Keratinocyte (primary cell): ENCODE measurements around the gene RAB30. TPM values are rescaled to one million over a fixed set of nuclear protein-coding genes. Genes with fewer than 3 reads are reported as not detected.

Source experiments
- DNase-seq: peaks from one replicate; pipeline ENCODE4 v3.0.0-alpha.2; 2011; ENCODE audit warnings: low read depth, missing footprints, low spot score
- FAIRE-seq: peaks from 2 replicates; lab custom pipeline; 2011; peaks lifted over from hg19 to GRCh38; lab: Jason Lieb, UNC
- H2AFZ ChIP-seq: 2 replicates; pipeline ENCODE4 v1.6.0; 2012; ENCODE audit warnings: low read length, control low read depth, inconsistent platforms; ENCODE audit not compliant: control insufficient read depth
- H3K27ac ChIP-seq: 2 replicates; pipeline ENCODE4 v1.5.1; 2011; ENCODE audit warnings: low read length; ENCODE audit not compliant: control insufficient read depth, insufficient read depth
- H3K27me3 ChIP-seq: 3 replicates; pipeline ENCODE4 v1.6.0; 2011; ENCODE audit warnings: low read length; ENCODE audit not compliant: control insufficient read depth, insufficient read depth; ENCODE audit errors: extremely low read depth
- H3K36me3 ChIP-seq, 2 experiments: 2 replicates in 1 of 2; 3 replicates in 1 of 2; pipeline ENCODE4 v1.5.1; 2011; ENCODE audit warnings: low read length in 2 of 2, mild to moderate bottlenecking in 1 of 2; ENCODE audit not compliant: control insufficient read depth in 2 of 2, insufficient read depth in 2 of 2; ENCODE audit errors: extremely low read depth in 1 of 2
- H3K4me1 ChIP-seq: 3 replicates; pipeline ENCODE4 v1.5.1; 2011; ENCODE audit warnings: low read length; ENCODE audit not compliant: control insufficient read depth, insufficient read depth; ENCODE audit errors: extremely low read depth
- H3K4me2 ChIP-seq: 3 replicates; pipeline ENCODE4 v1.6.0; 2011; ENCODE audit warnings: low read depth, low read length; ENCODE audit not compliant: control insufficient read depth, insufficient read depth; ENCODE audit errors: extremely low read depth
- H3K4me3 ChIP-seq, 3 experiments: fragments of 200-600 bp in 1 of 3; sonication (generic) in 1 of 3; 2 replicates in 2 of 3; 3 replicates in 1 of 3; pipeline ENCODE4 v1.5.1; 2011 to 2016; ENCODE audit warnings: low read length in 3 of 3, mild to moderate bottlenecking in 3 of 3, control low read depth in 2 of 3, inconsistent platforms in 1 of 3, low read depth in 1 of 3, mixed read lengths in 1 of 3, mixed run types in 1 of 3, moderate library complexity in 1 of 3; ENCODE audit not compliant: control insufficient read depth in 2 of 3, insufficient read depth in 2 of 3; ENCODE audit errors: extremely low read depth in 1 of 3
- H3K79me2 ChIP-seq: 2 replicates; pipeline ENCODE4 v1.6.0; 2012; ENCODE audit warnings: low read length; ENCODE audit not compliant: control insufficient read depth, insufficient read depth
- H3K9ac ChIP-seq: 3 replicates; pipeline ENCODE4 v1.6.0; 2011; ENCODE audit warnings: low read length; ENCODE audit not compliant: control insufficient read depth, insufficient read depth; ENCODE audit errors: extremely low read depth
- H3K9me1 ChIP-seq: 3 replicates; pipeline ENCODE4 v1.6.0; 2011; ENCODE audit warnings: low read length; ENCODE audit not compliant: control insufficient read depth, insufficient read depth; ENCODE audit errors: extremely low read depth
- H3K9me3 ChIP-seq: 2 replicates; pipeline ENCODE4 v1.5.1; 2012; ENCODE audit warnings: low read depth, low read length; ENCODE audit not compliant: control insufficient read depth
- H4K20me1 ChIP-seq: 3 replicates; pipeline ENCODE4 v1.6.0; 2011; ENCODE audit warnings: low read length; ENCODE audit not compliant: control insufficient read depth, insufficient read depth; ENCODE audit errors: extremely low read depth
- EZH2 ChIP-seq: IDR thresholded peaks from one replicate; pipeline ENCODE4 v1.6.1; 2012; ENCODE audit warnings: inconsistent platforms, mild to moderate bottlenecking, low read length, moderate library complexity
- dilution Hi-C: fragments of 300-500 bp; cut with MboI; formaldehyde crosslinking; loops from one replicate; pipeline ENCODE4 v1.7.0; 2020; ENCODE audit warnings: low sequenced_read_pairs; ENCODE audit not compliant: extremely low pct_ligation_motif_present
- polyA plus RNA-seq, 5 experiments: library from polyadenylated mRNA; depleted of rRNA in 3 of 5; stranded (reverse) in 3 of 5; stranded (forward) in 1 of 5; unstranded in 1 of 5; fragments of >200 nt; gene quantifications; 1 replicate in 1 of 5; 2 replicates in 3 of 5; 3 replicates in 1 of 5; pipeline versions ENCODE4 v1.2.1 to v1.2.3, GENCODE V29; 2011 to 2012; ENCODE audit warnings: missing spikeins in 2 of 5, low read depth in 1 of 5, low replicate concordance in 1 of 5
- TF ChIP-seq, protein P1 (sequence below), 3 experiments: IDR thresholded peaks in 1 of 3; conservative IDR thresholded peaks in 1 of 3; optimal IDR thresholded peaks in 1 of 3; 2 replicates in 2 of 3; 3 replicates in 1 of 3; pipeline versions ENCODE3 to v1.5.1; 2011; ENCODE audit warnings: low read length in 3 of 3, mild to moderate bottlenecking in 3 of 3, moderate library complexity in 2 of 3, control low read depth in 1 of 3, inconsistent platforms in 1 of 3; ENCODE audit not compliant: insufficient read depth in 2 of 3; ENCODE audit errors: extremely low read depth in 1 of 3

Gene RAB30
- polyA plus RNA-seq, 1 donor (not counting 4 experiments of a cell fraction or from before 2014, with no cell fraction given) = 9.3 TPM

- Histone ChIP-seq H3K4me1 (peaks cover 31% of the 10 kb centered on the region), H3K9ac (no peak overlapping the region), H3K27me3 (no peaks in the 10 kb centered on the region), H3K79me2 (peaks cover 3% of the 10 kb centered on the region), H3K9me1 (no peaks in the 10 kb centered on the region), H3K27ac (no peak overlapping the region), H3K4me2 (no peak overlapping the region), H3K36me3 (no peaks in the 10 kb centered on the region), H3K9me3 (no peaks in the 10 kb centered on the region), H3K4me3 (no peak overlapping the region), H2AFZ (no peak overlapping the region), H4K20me1 (no peaks in the 10 kb centered on the region)
- FAIRE-seq = no peak
- TF ChIP-seq, protein P1, sequence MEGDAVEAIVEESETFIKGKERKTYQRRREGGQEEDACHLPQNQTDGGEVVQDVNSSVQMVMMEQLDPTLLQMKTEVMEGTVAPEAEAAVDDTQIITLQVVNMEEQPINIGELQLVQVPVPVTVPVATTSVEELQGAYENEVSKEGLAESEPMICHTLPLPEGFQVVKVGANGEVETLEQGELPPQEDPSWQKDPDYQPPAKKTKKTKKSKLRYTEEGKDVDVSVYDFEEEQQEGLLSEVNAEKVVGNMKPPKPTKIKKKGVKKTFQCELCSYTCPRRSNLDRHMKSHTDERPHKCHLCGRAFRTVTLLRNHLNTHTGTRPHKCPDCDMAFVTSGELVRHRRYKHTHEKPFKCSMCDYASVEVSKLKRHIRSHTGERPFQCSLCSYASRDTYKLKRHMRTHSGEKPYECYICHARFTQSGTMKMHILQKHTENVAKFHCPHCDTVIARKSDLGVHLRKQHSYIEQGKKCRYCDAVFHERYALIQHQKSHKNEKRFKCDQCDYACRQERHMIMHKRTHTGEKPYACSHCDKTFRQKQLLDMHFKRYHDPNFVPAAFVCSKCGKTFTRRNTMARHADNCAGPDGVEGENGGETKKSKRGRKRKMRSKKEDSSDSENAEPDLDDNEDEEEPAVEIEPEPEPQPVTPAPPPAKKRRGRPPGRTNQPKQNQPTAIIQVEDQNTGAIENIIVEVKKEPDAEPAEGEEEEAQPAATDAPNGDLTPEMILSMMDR (optimal IDR thresholded peaks at IDR 0.05 in 1 of 3, IDR thresholded peaks at IDR 0.05 in 1 of 3, conservative IDR thresholded peaks at IDR 0.05 in 1 of 3; ENCODE audit: extremely low read depth in 1 of 3, insufficient read depth in 2 of 3, low read length in 3 of 3) = no peak
- no peak for TF ChIP-seq EZH2
- no peak for DNase-seq
- dilution Hi-C loops = no loop called here
These were observed 15.1 kb downstream of the RAB30 start for GRCh38 chr11:83056611-83057010.

DNA sequence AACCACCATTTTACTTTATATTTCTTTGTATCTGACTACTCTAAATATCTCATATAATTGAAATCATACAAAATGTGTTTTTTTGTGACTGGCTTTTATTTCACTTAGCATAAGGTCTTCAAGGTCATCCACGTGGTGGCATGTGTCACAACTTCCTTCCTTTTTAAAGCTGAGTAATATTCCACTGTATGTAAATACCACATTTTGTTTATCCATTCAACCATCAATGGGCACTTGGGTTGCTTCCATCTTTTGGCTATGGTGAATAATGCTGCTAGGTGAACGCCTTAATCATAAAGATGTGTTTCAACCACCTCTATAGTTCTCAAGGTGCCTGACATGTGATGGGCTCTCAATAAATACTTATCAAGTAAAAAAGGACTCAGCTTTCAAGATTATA lies 15.5 kb downstream of the RAB30 start:
- Histone ChIP-seq H3K9me3 (no peaks in the 10 kb centered on the region), H3K4me1 (peaks cover 35% of the 10 kb centered on the region), H3K9me1 (no peaks in the 10 kb centered on the region), H3K4me3 (no peak overlapping the region), H3K4me2 (no peak overlapping the region), H3K27ac (no peak overlapping the region), H3K36me3 (no peaks in the 10 kb centered on the region), H3K79me2 (peaks cover 3% of the 10 kb centered on the region), H4K20me1 (no peaks in the 10 kb centered on the region), H3K9ac (no peak overlapping the region), H2AFZ (no peak overlapping the region), H3K27me3 (no peaks in the 10 kb centered on the region)
- DNase-seq (no peak), FAIRE-seq (no peak)
- dilution Hi-C loops = no loop called here
- TF ChIP-seq EZH2 = no peak
- TF ChIP-seq, protein P1 (optimal IDR thresholded peaks at IDR 0.05 in 1 of 3, IDR thresholded peaks at IDR 0.05 in 1 of 3, conservative IDR thresholded peaks at IDR 0.05 in 1 of 3; ENCODE audit: extremely low read depth in 1 of 3, insufficient read depth in 2 of 3, low read length in 3 of 3) = no peak
